ENCODE data around the gene SPIC. TPM values are rescaled to one million over a fixed set of nuclear protein-coding genes. Genes with fewer than 3 reads are reported as not detected.
"Not testable (repeated sequence)": the region's sequence is repeated elsewhere in the genome, so short reads cannot be mapped to it uniquely, and the experiment has no call there.

The SPIC gene
- polyA plus RNA-seq, 2 of the 4 experiments (the other 2 are of a cell fraction): not detected

DNA sequence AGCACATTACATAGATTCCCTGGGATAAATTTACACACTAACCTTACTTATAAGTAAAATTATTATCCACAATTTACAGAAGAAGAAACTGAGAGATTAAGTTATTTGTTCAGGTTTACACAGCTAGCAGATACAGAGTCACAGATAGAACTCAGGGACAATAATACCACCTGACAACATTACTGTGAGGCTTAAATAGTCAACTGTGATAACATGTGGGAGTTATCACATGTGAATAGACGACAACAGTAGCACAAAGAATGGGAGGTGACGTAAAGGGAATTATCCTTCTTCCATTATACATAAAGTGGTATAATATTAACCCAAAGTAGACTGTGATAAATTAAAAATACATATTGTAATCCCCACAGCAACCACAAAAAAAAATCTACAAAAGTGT is 6.2 kb upstream of the SPIC start:
- ATAC-seq (no peak), FAIRE-seq (no peak), DNase-seq (ENCODE audit: low read depth in 1 of 2, low spot score in 1 of 2) (no peak)
- POLR2A ChIA-PET: no interaction called here
- Histone ChIP-seq H3K4me3 (no peak overlapping the region), H3K9me3 (no peaks in the 10 kb centered on the region), H3K4me1 (no peaks in the 10 kb centered on the region), H3K4me2 (no peak overlapping the region), H3K27ac (no peak overlapping the region)
- 81% methylated on average over 2 of the region's 2 CpGs for WGBS (ENCODE audit: missing lambda C conversion rate)
- CTCF ChIA-PET: no interaction called here
- no peak for TF ChIP-seq JUNB (IDR thresholded peaks at IDR 0.05)
- TF ChIP-seq EHF (CRISPR knock-in tag; IDR thresholded peaks at IDR 0.05): no peak
- TF ChIP-seq CBX8 (IDR thresholded peaks at IDR 0.05): no peak
- TF ChIP-seq SREBF2 (IDR thresholded peaks at IDR 0.05): no peak
- no peak for TF ChIP-seq POLR2A (IDR thresholded peaks at IDR 0.05; ENCODE audit: low read length)

DNA sequence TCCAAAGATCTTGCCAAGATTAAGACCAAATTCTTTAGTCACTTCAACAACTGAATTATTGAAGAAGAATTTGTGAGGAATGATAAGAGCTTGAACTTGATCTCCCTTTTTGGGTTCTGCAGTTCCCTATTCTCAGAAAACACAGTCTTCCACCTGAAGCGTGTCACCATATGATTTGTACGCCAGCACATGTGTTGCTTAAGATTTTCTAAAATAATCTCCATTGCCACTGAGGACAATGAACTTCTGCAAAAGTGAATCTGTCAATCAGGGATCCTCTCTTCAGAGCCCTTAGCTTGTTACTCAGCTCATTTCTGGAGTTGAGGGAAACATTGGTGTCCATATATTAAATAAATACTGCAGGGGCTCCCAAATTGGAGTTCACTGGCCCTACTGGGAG is 4.2 kb upstream of the SPIC start:
- H3K4me3 ChIP-seq: no peak overlapping the region
- ATAC-seq (no peak), DNase-seq (ENCODE audit: low read depth in 1 of 2, low spot score in 1 of 2) (no peak), FAIRE-seq (no peak)
- TF ChIP-seq, protein P1, sequence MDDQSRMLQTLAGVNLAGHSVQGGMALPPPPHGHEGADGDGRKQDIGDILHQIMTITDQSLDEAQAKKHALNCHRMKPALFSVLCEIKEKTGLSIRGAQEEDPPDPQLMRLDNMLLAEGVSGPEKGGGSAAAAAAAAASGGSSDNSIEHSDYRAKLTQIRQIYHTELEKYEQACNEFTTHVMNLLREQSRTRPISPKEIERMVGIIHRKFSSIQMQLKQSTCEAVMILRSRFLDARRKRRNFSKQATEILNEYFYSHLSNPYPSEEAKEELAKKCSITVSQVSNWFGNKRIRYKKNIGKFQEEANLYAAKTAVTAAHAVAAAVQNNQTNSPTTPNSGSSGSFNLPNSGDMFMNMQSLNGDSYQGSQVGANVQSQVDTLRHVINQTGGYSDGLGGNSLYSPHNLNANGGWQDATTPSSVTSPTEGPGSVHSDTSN (IDR thresholded peaks at IDR 0.05): no peak
- TF ChIP-seq CBX8 (IDR thresholded peaks at IDR 0.05) (no peak), RFX5 (IDR thresholded peaks at IDR 0.05) (no peak), CHD4 (IDR thresholded peaks at IDR 0.05; ENCODE audit: borderline replicate concordance) (no peak), MAZ (IDR thresholded peaks at IDR 0.05; ENCODE audit: borderline replicate concordance, low read depth, low read length) (no peak), PHF8 (IDR thresholded peaks at IDR 0.05; ENCODE audit: borderline replicate concordance, low read depth) (no peak), HOXB13 (CRISPR knock-in tag; IDR thresholded peaks at IDR 0.05; ENCODE audit: low read depth) (no peak), CHD2 (IDR thresholded peaks at IDR 0.05; ENCODE audit: low read length, partially characterized antibody) (no peak), ESRRA (IDR thresholded peaks at IDR 0.05; ENCODE audit: borderline replicate concordance, low read length) (no peak), TP53 (CRISPR knock-in tag; IDR thresholded peaks at IDR 0.05) (no peak)
- TF ChIP-seq, protein P2, sequence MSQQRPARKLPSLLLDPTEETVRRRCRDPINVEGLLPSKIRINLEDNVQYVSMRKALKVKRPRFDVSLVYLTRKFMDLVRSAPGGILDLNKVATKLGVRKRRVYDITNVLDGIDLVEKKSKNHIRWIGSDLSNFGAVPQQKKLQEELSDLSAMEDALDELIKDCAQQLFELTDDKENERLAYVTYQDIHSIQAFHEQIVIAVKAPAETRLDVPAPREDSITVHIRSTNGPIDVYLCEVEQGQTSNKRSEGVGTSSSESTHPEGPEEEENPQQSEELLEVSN (IDR thresholded peaks at IDR 0.05; ENCODE audit: borderline replicate concordance, low read depth): no peak
- TF ChIP-seq, protein P3, sequence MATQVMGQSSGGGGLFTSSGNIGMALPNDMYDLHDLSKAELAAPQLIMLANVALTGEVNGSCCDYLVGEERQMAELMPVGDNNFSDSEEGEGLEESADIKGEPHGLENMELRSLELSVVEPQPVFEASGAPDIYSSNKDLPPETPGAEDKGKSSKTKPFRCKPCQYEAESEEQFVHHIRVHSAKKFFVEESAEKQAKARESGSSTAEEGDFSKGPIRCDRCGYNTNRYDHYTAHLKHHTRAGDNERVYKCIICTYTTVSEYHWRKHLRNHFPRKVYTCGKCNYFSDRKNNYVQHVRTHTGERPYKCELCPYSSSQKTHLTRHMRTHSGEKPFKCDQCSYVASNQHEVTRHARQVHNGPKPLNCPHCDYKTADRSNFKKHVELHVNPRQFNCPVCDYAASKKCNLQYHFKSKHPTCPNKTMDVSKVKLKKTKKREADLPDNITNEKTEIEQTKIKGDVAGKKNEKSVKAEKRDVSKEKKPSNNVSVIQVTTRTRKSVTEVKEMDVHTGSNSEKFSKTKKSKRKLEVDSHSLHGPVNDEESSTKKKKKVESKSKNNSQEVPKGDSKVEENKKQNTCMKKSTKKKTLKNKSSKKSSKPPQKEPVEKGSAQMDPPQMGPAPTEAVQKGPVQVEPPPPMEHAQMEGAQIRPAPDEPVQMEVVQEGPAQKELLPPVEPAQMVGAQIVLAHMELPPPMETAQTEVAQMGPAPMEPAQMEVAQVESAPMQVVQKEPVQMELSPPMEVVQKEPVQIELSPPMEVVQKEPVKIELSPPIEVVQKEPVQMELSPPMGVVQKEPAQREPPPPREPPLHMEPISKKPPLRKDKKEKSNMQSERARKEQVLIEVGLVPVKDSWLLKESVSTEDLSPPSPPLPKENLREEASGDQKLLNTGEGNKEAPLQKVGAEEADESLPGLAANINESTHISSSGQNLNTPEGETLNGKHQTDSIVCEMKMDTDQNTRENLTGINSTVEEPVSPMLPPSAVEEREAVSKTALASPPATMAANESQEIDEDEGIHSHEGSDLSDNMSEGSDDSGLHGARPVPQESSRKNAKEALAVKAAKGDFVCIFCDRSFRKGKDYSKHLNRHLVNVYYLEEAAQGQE (IDR thresholded peaks at IDR 0.05): no peak
- H3K9me3 ChIP-seq: no peaks in the 10 kb centered on the region
- no peak overlapping the region for H3K4me2 ChIP-seq
- CTCF ChIA-PET: no interaction called here
- no peaks in the 10 kb centered on the region for H3K4me1 ChIP-seq
- WGBS (ENCODE audit: missing lambda C conversion rate): 96% methylated on average over 2 of the region's 2 CpGs
- no peak overlapping the region for H3K27ac ChIP-seq
- POLR2A ChIA-PET: no interaction called here

DNA sequence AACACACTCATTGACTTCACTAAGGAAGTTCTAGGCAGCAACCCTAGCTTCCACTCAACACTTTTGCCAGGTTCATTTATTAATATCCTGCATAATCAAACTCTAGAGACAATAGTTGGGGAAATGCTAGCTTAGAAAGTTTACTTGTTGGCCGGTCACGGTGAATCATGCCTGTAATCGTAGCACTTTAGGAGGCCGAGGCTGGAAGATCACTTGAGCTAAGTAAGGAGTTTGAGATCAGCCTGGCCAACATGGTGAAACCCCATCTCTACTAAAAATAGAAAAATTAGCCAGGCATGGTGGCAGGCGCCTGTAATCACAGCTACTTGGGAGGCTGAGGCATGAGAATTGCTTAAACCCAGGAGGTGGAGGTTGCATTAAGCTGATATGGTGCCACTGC is 3.3 kb upstream of the SPIC start:
- CTCF ChIA-PET: interaction anchor here (0.6 to 1.2 kb wide), 3 partner anchors 14 to 57 kb away, joined by 3 read pairs; no protein-coding TSS in a partner anchor
- POLR2A ChIA-PET; H3K27ac ChIP-seq; H3K9me3 ChIP-seq; H3K4me2 ChIP-seq; ATAC-seq; FAIRE-seq; DNase-seq (ENCODE audit: low read depth in 1 of 2, low spot score in 1 of 2); H3K4me1 ChIP-seq; H3K4me3 ChIP-seq: not testable (repeated sequence)
- WGBS (ENCODE audit: missing lambda C conversion rate): 94% methylated on average over 5 of the region's 5 CpGs

DNA sequence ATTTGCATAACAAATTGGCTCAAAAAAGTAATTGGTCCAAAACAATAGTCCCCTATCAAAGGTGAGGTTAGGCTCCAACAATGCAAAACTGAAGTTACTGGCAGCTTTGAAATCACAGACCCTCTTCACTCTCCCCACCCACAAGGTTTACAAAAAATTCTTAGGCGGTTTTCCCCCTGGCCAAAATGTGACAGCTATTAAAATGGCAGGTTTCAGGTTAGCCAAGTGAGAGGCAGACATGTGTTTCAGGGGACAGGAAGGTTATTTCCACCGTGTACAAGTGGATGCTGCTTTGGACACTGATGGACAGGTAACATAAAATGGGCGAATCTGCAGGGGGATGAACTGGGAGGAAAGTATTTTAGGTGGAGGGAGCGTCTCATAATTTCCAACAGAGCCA is 888 bp upstream of the SPIC start:
- ChIA-PET POLR2A (no interaction called here), CTCF (no interaction called here)
- Histone ChIP-seq H3K27ac (no peak overlapping the region), H3K4me3 (no peak overlapping the region), H3K9me3 (no peaks in the 10 kb centered on the region), H3K4me2 (no peak overlapping the region), H3K4me1 (no peaks in the 10 kb centered on the region)
- TF ChIP-seq, protein P4, sequence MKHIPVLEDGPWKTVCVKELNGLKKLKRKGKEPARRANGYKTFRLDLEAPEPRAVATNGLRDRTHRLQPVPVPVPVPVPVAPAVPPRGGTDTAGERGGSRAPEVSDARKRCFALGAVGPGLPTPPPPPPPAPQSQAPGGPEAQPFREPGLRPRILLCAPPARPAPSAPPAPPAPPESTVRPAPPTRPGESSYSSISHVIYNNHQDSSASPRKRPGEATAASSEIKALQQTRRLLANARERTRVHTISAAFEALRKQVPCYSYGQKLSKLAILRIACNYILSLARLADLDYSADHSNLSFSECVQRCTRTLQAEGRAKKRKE (CRISPR knock-in tag; IDR thresholded peaks at IDR 0.05; ENCODE audit: low read depth): no peak
- TF ChIP-seq FOXS1 (CRISPR knock-in tag; IDR thresholded peaks at IDR 0.05) (no peak), NPAS2 (CRISPR knock-in tag; IDR thresholded peaks at IDR 0.05; ENCODE audit: borderline replicate concordance) (no peak), EHMT2 (IDR thresholded peaks at IDR 0.05; ENCODE audit: low read depth) (no peak), HDAC2 (IDR thresholded peaks at IDR 0.05) (no peak), HOXB13 (CRISPR knock-in tag; IDR thresholded peaks at IDR 0.05; ENCODE audit: low read depth) (no peak), ZFP36 (IDR thresholded peaks at IDR 0.05; ENCODE audit: borderline replicate concordance, partially characterized antibody) (no peak), MYC (IDR thresholded peaks at IDR 0.05; ENCODE audit: borderline replicate concordance, low read length) (no peak), ESRRA (IDR thresholded peaks at IDR 0.05; ENCODE audit: borderline replicate concordance, low read length) (no peak)
- TF ChIP-seq, protein P5, sequence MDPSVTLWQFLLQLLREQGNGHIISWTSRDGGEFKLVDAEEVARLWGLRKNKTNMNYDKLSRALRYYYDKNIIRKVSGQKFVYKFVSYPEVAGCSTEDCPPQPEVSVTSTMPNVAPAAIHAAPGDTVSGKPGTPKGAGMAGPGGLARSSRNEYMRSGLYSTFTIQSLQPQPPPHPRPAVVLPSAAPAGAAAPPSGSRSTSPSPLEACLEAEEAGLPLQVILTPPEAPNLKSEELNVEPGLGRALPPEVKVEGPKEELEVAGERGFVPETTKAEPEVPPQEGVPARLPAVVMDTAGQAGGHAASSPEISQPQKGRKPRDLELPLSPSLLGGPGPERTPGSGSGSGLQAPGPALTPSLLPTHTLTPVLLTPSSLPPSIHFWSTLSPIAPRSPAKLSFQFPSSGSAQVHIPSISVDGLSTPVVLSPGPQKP (IDR thresholded peaks at IDR 0.05; ENCODE audit: low read depth, low read length): no peak
- DNase-seq (ENCODE audit: low read depth in 1 of 2, low spot score in 1 of 2) (no peak), ATAC-seq (no peak), FAIRE-seq (no peak)
- 34% methylated on average over 4 of the region's 4 CpGs for WGBS (ENCODE audit: missing lambda C conversion rate)
